B cell (primary cell): ENCODE data around the gene MOXD1.

Experiments used
- CTCF ChIP-seq: fragments of 200-600 bp; IDR thresholded peaks from one replicate; pipeline ENCODE4 v1.8.0; 2022; ENCODE audit warnings: antibody characterized with exemption, mild to moderate bottlenecking
- EZH2 ChIP-seq: IDR thresholded peaks from 2 replicates; pipeline ENCODE4 v1.6.1; 2012; ENCODE audit warnings: borderline replicate concordance, low read depth, mild to moderate bottlenecking, moderate library complexity, low read length; ENCODE audit not compliant: insufficient read depth, poor library complexity, severe bottlenecking

GRCh38 chr6:132344811-132345210 lies 56.5 kb downstream of the MOXD1 start:
- no peak for TF ChIP-seq CTCF
- TF ChIP-seq EZH2: no peak
